Hepatocyte (in vitro differentiated cells): Measurements from ENCODE around the gene CRISP1. TPM values are rescaled to one million over a fixed set of nuclear protein-coding genes. Genes with fewer than 3 reads are reported as not detected.

ENCODE experiments used
- DNase-seq: peaks from one replicate; pipeline ENCODE4 v3.0.0-alpha.2; 2016; ENCODE audit warnings: low spot score
- H2AFZ ChIP-seq: fragments of 200-600 bp; sonication (generic); 2 replicates; pipeline ENCODE4 v1.6.0; 2016; ENCODE audit warnings: antibody characterized with exemption, mild to moderate bottlenecking
- H3K27ac ChIP-seq: fragments of 200-600 bp; sonication (generic); 2 replicates; pipeline ENCODE4 v1.5.1; 2016; ENCODE audit warnings: mild to moderate bottlenecking
- H3K27me3 ChIP-seq: fragments of 200-600 bp; sonication (generic); 2 replicates; pipeline ENCODE4 v1.6.1; 2016
- H3K36me3 ChIP-seq: fragments of 200-600 bp; sonication (generic); replicated peaks from 2 replicates; pipeline ENCODE4 v1.5.1; 2016; ENCODE audit warnings: low read depth; ENCODE audit not compliant: insufficient read depth
- H3K4me1 ChIP-seq: fragments of 200-600 bp; sonication (generic); 2 replicates; pipeline ENCODE4 v1.5.1; 2016; ENCODE audit warnings: mild to moderate bottlenecking, moderate library complexity; ENCODE audit not compliant: insufficient read depth
- H3K4me2 ChIP-seq: fragments of 200-600 bp; sonication (generic); 2 replicates; pipeline ENCODE4 v1.6.0; 2016
- H3K4me3 ChIP-seq: fragments of 200-600 bp; sonication (generic); 2 replicates; pipeline ENCODE4 v1.5.1; 2016; ENCODE audit warnings: mild to moderate bottlenecking
- H3K79me2 ChIP-seq: fragments of 200-600 bp; sonication (generic); 2 replicates; pipeline ENCODE4 v1.6.0; 2017; ENCODE audit warnings: mild to moderate bottlenecking
- H3K9me2 ChIP-seq: fragments of 200-600 bp; sonication (generic); replicated peaks from 2 replicates; pipeline ENCODE4 v1.6.0; 2017; ENCODE audit warnings: mild to moderate bottlenecking; ENCODE audit not compliant: insufficient read depth
- H3K9me3 ChIP-seq: fragments of 200-600 bp; sonication (generic); 2 replicates; pipeline ENCODE4 v1.5.1; 2016; ENCODE audit warnings: low read depth, mild to moderate bottlenecking
- H4K20me1 ChIP-seq: fragments of 200-600 bp; sonication (generic); 2 replicates; pipeline ENCODE4 v1.6.0; 2016; ENCODE audit warnings: mild to moderate bottlenecking; ENCODE audit not compliant: insufficient read depth, poor library complexity, severe bottlenecking
- CTCF ChIP-seq: fragments of 200-600 bp; sonication (generic); IDR thresholded peaks from 2 replicates; pipeline ENCODE4 v1.5.1; 2016; ENCODE audit warnings: antibody characterized with exemption, mild to moderate bottlenecking; ENCODE audit not compliant: poor library complexity
- EZH2 ChIP-seq: fragments of 200-600 bp; sonication (generic); IDR thresholded peaks from 2 replicates; pipeline ENCODE4 v1.6.1; 2016; ENCODE audit warnings: antibody characterized with exemption, mild to moderate bottlenecking, borderline replicate concordance
- EZH2phosphoT487 ChIP-seq: fragments of 200-600 bp; sonication (generic); IDR thresholded peaks from one replicate; pipeline ENCODE4 v1.6.1; 2018; ENCODE audit warnings: antibody characterized with exemption, mild to moderate bottlenecking, low read depth, moderate library complexity; ENCODE audit not compliant: unreplicated experiment, severe bottlenecking
- WGBS: methylation state at CpG from one replicate; pipeline ENCODE4 v1.1.6; 2016; ENCODE audit warnings: low lambda C conversion rate; ENCODE audit errors: missing lambda C conversion rate; 5-methylcytosine and 5-hydroxymethylcytosine counted together
- polyA plus RNA-seq: library from polyadenylated mRNA; unstranded; fragments of >200 nt; fragmentation: Nextera tagmentation; extraction: Ambion mirVana; gene quantifications from 2 replicates; pipeline ENCODE4 v1.2.1, GENCODE V29; 2016
- total RNA-seq: library from RNA; depleted of rRNA; stranded (reverse); fragments of >200 nt; gene quantifications from 2 replicates; pipeline ENCODE4 v1.2.3, GENCODE V29; 2014

CRISP1 gene
- total and polyA plus RNA-seq, 2 experiments from 2014 or later: not detected

GRCh38 chr6:49892280-49892679, 25.9 kb upstream of the CRISP1 start:
- TF ChIP-seq EZH2: no peak
- no peak for TF ChIP-seq EZH2phosphoT487
- TF ChIP-seq CTCF: no peak
- Histone ChIP-seq H3K27me3 (no peaks in the 10 kb centered on the region), H3K36me3 (no peaks in the 10 kb centered on the region), H3K4me2 (no peak overlapping the region), H3K9me3 (no peaks in the 10 kb centered on the region), H3K9me2 (no peaks in the 10 kb centered on the region), H2AFZ (no peak overlapping the region), H3K27ac (no peak overlapping the region), H3K79me2 (no peaks in the 10 kb centered on the region), H3K4me3 (no peak overlapping the region), H4K20me1 (no peaks in the 10 kb centered on the region), H3K4me1 (peaks cover 4% of the 10 kb centered on the region)
- DNase-seq: no peak
- WGBS: 90% methylated on average over 3 of the region's 3 CpGs

GRCh38 chr6:49890988-49891387, 24.7 kb upstream of the CRISP1 start:
- TF ChIP-seq EZH2phosphoT487 (no peak), CTCF (no peak), EZH2 (no peak)
- no peak overlapping the region for H2AFZ ChIP-seq
- no peaks in the 10 kb centered on the region for H3K9me3 ChIP-seq
- H3K4me2 ChIP-seq: peak overlapping the region; percentile 38
- no peaks in the 10 kb centered on the region for H3K27me3 ChIP-seq
- H4K20me1 ChIP-seq: no peaks in the 10 kb centered on the region
- no peak overlapping the region for H3K4me3 ChIP-seq
- 8% methylated on average over 7 of the region's 7 CpGs for WGBS
- no peaks in the 10 kb centered on the region for H3K9me2 ChIP-seq
- H3K4me1 ChIP-seq: peaks cover 4% of the 10 kb centered on the region
- peak overlapping the region; percentile 38 for H3K27ac ChIP-seq
- no peaks in the 10 kb centered on the region for H3K36me3 ChIP-seq
- H3K79me2 ChIP-seq: no peaks in the 10 kb centered on the region
- peak; percentile 14 for DNase-seq

GRCh38 chr6:49888742-49889431, 22.6 kb upstream of the CRISP1 start:
- Histone ChIP-seq H3K9me3 (no peaks in the 10 kb centered on the region), H3K9me2 (no peaks in the 10 kb centered on the region), H2AFZ (no peak overlapping the region), H3K27ac (peak overlapping the region; percentile 81), H3K4me1 (peaks cover 4% of the 10 kb centered on the region), H3K4me3 (no peak overlapping the region), H3K36me3 (no peaks in the 10 kb centered on the region), H4K20me1 (no peaks in the 10 kb centered on the region), H3K79me2 (no peaks in the 10 kb centered on the region), H3K4me2 (peak overlapping the region; percentile 54), H3K27me3 (no peaks in the 10 kb centered on the region)
- DNase-seq: peak; percentile 52
- 43% methylated on average over 5 of the region's 5 CpGs for WGBS
- no peak for TF ChIP-seq EZH2
- no peak for TF ChIP-seq CTCF
- no peak for TF ChIP-seq EZH2phosphoT487
